ENCODE results near the gene SERPINA9.

DNA sequence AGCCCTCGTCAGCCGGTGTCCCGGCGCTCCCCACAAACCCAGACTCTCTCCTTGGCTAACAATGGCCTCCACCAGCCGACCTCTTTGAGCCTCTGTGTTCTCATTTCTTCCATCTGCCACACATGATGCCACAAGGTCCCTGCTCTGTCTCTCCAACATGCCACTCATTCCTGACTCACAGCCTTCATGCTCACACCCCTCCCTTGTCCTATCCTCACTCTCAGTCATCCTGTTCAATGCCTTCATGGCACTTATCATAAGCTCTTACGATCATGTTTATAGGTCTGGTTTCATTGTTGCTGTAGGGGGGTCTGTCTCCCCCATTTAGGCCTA, 13.8 kb downstream of the SERPINA9 start:
- no peak for TF ChIP-seq ASH2L (IDR thresholded peaks at IDR 0.05; ENCODE audit: low read length)
- TF ChIP-seq, protein P1, sequence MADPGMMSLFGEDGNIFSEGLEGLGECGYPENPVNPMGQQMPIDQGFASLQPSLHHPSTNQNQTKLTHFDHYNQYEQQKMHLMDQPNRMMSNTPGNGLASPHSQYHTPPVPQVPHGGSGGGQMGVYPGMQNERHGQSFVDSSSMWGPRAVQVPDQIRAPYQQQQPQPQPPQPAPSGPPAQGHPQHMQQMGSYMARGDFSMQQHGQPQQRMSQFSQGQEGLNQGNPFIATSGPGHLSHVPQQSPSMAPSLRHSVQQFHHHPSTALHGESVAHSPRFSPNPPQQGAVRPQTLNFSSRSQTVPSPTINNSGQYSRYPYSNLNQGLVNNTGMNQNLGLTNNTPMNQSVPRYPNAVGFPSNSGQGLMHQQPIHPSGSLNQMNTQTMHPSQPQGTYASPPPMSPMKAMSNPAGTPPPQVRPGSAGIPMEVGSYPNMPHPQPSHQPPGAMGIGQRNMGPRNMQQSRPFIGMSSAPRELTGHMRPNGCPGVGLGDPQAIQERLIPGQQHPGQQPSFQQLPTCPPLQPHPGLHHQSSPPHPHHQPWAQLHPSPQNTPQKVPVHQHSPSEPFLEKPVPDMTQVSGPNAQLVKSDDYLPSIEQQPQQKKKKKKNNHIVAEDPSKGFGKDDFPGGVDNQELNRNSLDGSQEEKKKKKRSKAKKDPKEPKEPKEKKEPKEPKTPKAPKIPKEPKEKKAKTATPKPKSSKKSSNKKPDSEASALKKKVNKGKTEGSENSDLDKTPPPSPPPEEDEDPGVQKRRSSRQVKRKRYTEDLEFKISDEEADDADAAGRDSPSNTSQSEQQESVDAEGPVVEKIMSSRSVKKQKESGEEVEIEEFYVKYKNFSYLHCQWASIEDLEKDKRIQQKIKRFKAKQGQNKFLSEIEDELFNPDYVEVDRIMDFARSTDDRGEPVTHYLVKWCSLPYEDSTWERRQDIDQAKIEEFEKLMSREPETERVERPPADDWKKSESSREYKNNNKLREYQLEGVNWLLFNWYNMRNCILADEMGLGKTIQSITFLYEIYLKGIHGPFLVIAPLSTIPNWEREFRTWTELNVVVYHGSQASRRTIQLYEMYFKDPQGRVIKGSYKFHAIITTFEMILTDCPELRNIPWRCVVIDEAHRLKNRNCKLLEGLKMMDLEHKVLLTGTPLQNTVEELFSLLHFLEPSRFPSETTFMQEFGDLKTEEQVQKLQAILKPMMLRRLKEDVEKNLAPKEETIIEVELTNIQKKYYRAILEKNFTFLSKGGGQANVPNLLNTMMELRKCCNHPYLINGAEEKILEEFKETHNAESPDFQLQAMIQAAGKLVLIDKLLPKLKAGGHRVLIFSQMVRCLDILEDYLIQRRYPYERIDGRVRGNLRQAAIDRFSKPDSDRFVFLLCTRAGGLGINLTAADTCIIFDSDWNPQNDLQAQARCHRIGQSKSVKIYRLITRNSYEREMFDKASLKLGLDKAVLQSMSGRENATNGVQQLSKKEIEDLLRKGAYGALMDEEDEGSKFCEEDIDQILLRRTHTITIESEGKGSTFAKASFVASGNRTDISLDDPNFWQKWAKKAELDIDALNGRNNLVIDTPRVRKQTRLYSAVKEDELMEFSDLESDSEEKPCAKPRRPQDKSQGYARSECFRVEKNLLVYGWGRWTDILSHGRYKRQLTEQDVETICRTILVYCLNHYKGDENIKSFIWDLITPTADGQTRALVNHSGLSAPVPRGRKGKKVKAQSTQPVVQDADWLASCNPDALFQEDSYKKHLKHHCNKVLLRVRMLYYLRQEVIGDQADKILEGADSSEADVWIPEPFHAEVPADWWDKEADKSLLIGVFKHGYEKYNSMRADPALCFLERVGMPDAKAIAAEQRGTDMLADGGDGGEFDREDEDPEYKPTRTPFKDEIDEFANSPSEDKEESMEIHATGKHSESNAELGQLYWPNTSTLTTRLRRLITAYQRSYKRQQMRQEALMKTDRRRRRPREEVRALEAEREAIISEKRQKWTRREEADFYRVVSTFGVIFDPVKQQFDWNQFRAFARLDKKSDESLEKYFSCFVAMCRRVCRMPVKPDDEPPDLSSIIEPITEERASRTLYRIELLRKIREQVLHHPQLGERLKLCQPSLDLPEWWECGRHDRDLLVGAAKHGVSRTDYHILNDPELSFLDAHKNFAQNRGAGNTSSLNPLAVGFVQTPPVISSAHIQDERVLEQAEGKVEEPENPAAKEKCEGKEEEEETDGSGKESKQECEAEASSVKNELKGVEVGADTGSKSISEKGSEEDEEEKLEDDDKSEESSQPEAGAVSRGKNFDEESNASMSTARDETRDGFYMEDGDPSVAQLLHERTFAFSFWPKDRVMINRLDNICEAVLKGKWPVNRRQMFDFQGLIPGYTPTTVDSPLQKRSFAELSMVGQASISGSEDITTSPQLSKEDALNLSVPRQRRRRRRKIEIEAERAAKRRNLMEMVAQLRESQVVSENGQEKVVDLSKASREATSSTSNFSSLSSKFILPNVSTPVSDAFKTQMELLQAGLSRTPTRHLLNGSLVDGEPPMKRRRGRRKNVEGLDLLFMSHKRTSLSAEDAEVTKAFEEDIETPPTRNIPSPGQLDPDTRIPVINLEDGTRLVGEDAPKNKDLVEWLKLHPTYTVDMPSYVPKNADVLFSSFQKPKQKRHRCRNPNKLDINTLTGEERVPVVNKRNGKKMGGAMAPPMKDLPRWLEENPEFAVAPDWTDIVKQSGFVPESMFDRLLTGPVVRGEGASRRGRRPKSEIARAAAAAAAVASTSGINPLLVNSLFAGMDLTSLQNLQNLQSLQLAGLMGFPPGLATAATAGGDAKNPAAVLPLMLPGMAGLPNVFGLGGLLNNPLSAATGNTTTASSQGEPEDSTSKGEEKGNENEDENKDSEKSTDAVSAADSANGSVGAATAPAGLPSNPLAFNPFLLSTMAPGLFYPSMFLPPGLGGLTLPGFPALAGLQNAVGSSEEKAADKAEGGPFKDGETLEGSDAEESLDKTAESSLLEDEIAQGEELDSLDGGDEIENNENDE (IDR thresholded peaks at IDR 0.05; ENCODE audit: insufficient replicate concordance, low read length): no peak
- no peak for TF ChIP-seq HDAC2 (IDR thresholded peaks at IDR 0.05; ENCODE audit: borderline replicate concordance in 1 of 2, low read depth in 2 of 2, low read length in 2 of 2)
- TF ChIP-seq, protein P2, sequence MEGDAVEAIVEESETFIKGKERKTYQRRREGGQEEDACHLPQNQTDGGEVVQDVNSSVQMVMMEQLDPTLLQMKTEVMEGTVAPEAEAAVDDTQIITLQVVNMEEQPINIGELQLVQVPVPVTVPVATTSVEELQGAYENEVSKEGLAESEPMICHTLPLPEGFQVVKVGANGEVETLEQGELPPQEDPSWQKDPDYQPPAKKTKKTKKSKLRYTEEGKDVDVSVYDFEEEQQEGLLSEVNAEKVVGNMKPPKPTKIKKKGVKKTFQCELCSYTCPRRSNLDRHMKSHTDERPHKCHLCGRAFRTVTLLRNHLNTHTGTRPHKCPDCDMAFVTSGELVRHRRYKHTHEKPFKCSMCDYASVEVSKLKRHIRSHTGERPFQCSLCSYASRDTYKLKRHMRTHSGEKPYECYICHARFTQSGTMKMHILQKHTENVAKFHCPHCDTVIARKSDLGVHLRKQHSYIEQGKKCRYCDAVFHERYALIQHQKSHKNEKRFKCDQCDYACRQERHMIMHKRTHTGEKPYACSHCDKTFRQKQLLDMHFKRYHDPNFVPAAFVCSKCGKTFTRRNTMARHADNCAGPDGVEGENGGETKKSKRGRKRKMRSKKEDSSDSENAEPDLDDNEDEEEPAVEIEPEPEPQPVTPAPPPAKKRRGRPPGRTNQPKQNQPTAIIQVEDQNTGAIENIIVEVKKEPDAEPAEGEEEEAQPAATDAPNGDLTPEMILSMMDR (IDR thresholded peaks at IDR 0.05; ENCODE audit: control extremely low read depth in 1 of 3, insufficient read depth in 1 of 3, low read depth in 1 of 3, low read length in 3 of 3): no peak
- TF ChIP-seq EGR1 (IDR thresholded peaks at IDR 0.05; ENCODE audit: borderline replicate concordance, low read depth, low read length): no peak
- no peak for TF ChIP-seq SIRT6 (IDR thresholded peaks at IDR 0.05; ENCODE audit: low read length)
- TF ChIP-seq SP2 (IDR thresholded peaks at IDR 0.05; ENCODE audit: low read length): no peak
- TF ChIP-seq TAF1 (IDR thresholded peaks at IDR 0.05; ENCODE audit: low read depth, low read length): no peak
- TF ChIP-seq, protein P3, sequence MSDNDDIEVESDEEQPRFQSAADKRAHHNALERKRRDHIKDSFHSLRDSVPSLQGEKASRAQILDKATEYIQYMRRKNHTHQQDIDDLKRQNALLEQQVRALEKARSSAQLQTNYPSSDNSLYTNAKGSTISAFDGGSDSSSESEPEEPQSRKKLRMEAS (IDR thresholded peaks at IDR 0.05): no peak
- TF ChIP-seq EZH2 (IDR thresholded peaks at IDR 0.05; ENCODE audit: low read depth, low read length, severe bottlenecking): no peak
- no peak for TF ChIP-seq POLR2A (IDR thresholded peaks at IDR 0.05; ENCODE audit: control extremely low read depth in 1 of 2, low read depth in 2 of 2, low read length in 2 of 2)
- no peak for TF ChIP-seq KDM5A (IDR thresholded peaks at IDR 0.05; ENCODE audit: low read length)
- TF ChIP-seq KDM1A (IDR thresholded peaks at IDR 0.05; ENCODE audit: borderline replicate concordance, low read length): no peak

Data from H1 (cell line).